Natural killer cell (primary cell): ENCODE data around the gene RAD50. TPM values are rescaled to one million over a fixed set of nuclear protein-coding genes. Genes with fewer than 3 reads are reported as not detected.
"Not testable (repeated sequence)": the region's sequence is repeated elsewhere in the genome, so short reads cannot be mapped to it uniquely, and the experiment has no call there.

Experiments
- ATAC-seq, 3 donors: fragments of 150-1000 bp in 2 of 3; fragments of 200-7000 bp in 1 of 3; cut with Tn5 transposase; 1 replicate in 1 of 3; 2 replicates in 2 of 3; pipeline ENCODE4 v1.10.0; 2021; ENCODE audit warnings: mild to moderate bottlenecking in 2 of 3, moderate library complexity in 2 of 3
- DNase-seq, 2 donors: peaks; one replicate each; pipeline versions ENCODE4 v3.0.0 to v3.0.0-alpha.2; 2013 to 2021; ENCODE audit warnings: mixed read lengths in 1 of 2
- H3K27ac ChIP-seq: one replicate; pipeline ENCODE4 v1.5.1; 2013; ENCODE audit warnings: mild to moderate bottlenecking, low read length
- H3K27me3 ChIP-seq: one replicate; pipeline ENCODE4 v1.6.1; 2013; ENCODE audit warnings: low read length; ENCODE audit not compliant: control insufficient read depth, insufficient read depth
- H3K36me3 ChIP-seq: one replicate; pipeline ENCODE4 v1.6.1; 2013; ENCODE audit warnings: low read length; ENCODE audit not compliant: control insufficient read depth, insufficient read depth
- H3K4me1 ChIP-seq: one replicate; pipeline ENCODE4 v1.6.1; 2013; ENCODE audit warnings: low read length; ENCODE audit not compliant: control insufficient read depth, insufficient read depth
- H3K4me3 ChIP-seq: one replicate; pipeline ENCODE4 v1.5.1; 2013; ENCODE audit warnings: low read length
- H3K9me3 ChIP-seq: one replicate; pipeline ENCODE4 v1.6.1; 2013; ENCODE audit warnings: low read length; ENCODE audit not compliant: control insufficient read depth, insufficient read depth
- H3K27ac Mint-ChIP-seq, 2 donors: one replicate each; pipeline ENCODE4 v1.8.0; 2022; ENCODE audit warnings: mild to moderate bottlenecking in 2 of 2, mixed read lengths in 2 of 2, moderate library complexity in 1 of 2
- H3K27me3 Mint-ChIP-seq, 2 donors: one replicate each; pipeline ENCODE4 v1.8.0; 2022; ENCODE audit warnings: low read depth in 2 of 2, mixed read lengths in 2 of 2
- H3K36me3 Mint-ChIP-seq: one replicate; pipeline ENCODE4 v1.8.0; 2022; ENCODE audit warnings: mixed read lengths
- H3K4me1 Mint-ChIP-seq, 2 donors: one replicate each; pipeline ENCODE4 v1.8.0; 2022; ENCODE audit warnings: mixed read lengths in 2 of 2
- H3K4me3 Mint-ChIP-seq: one replicate; pipeline ENCODE4 v1.8.0; 2022; ENCODE audit warnings: mild to moderate bottlenecking, moderate library complexity, mixed read lengths
- H3K9me3 Mint-ChIP-seq, 2 donors: one replicate each; pipeline ENCODE4 v1.8.0; 2022; ENCODE audit warnings: mixed read lengths in 2 of 2
- WGBS: methylation state at CpG from one replicate; pipeline ENCODE4 v1.1.7; 2013; ENCODE audit warnings: missing lambda C conversion rate; ENCODE audit not compliant: insufficient coverage; 5-methylcytosine and 5-hydroxymethylcytosine counted together
- intact Hi-C: fragments of 100-400 bp; cut with micrococcal nuclease; formaldehyde crosslinking; loops from one replicate; pipeline ENCODE4 v1.14.2; 2022
- total RNA-seq, 4 donors: library from RNA; stranded (reverse); fragments of 120-200 nt in 1 of 4; gene quantifications; one replicate each; pipeline versions ENCODE4 v1.2.3 to v1.2.4, GENCODE V29; 2013 to 2022
- TF ChIP-seq, protein P1 (sequence below): fragments of 200-600 bp; IDR thresholded peaks from one replicate; pipeline ENCODE4 v1.8.0; 2022; ENCODE audit warnings: antibody characterized with exemption

RAD50 gene
- total RNA-seq, 3 donors from 2014 or later (not counting 1 experiment from before 2014, with no cell fraction given): 21.0 to 31.2 (median 27.5) TPM

DNA sequence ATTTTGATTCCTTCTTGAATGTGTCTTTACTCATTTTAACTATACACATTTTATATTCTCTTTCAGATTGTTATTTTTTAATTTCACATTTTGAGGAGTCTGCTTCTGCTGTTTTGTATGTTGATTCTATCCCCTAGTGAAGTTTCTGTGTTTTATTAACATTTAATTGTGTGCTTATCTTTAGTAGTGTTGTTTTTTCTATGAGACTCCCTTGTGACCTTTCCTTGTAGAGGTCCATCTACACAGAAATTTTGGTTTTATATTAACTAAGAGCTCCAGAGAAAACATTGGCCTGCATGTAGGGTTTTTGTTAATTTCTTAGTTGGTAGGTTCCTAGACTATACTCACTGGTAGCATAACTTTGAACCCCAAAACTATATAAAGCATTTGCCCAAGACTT is 65.8 kb downstream of the RAD50 start:
- Mint-ChIP-seq H3K27ac (no peak overlapping the region), H3K4me1 (no peaks in the 10 kb centered on the region), H3K27me3 (no peaks in the 10 kb centered on the region), H3K4me3 (no peak overlapping the region), H3K36me3 (peaks cover 15% of the 10 kb centered on the region), H3K9me3 (no peaks in the 10 kb centered on the region)
- Histone ChIP-seq H3K27ac (no peak overlapping the region), H3K4me3 (no peak overlapping the region), H3K36me3 (peaks cover 32% of the 10 kb centered on the region), H3K9me3 (no peaks in the 10 kb centered on the region), H3K4me1 (no peaks in the 10 kb centered on the region), H3K27me3 (no peaks in the 10 kb centered on the region)
- ATAC-seq (no peak), DNase-seq (no peak)
- TF ChIP-seq, protein P1, sequence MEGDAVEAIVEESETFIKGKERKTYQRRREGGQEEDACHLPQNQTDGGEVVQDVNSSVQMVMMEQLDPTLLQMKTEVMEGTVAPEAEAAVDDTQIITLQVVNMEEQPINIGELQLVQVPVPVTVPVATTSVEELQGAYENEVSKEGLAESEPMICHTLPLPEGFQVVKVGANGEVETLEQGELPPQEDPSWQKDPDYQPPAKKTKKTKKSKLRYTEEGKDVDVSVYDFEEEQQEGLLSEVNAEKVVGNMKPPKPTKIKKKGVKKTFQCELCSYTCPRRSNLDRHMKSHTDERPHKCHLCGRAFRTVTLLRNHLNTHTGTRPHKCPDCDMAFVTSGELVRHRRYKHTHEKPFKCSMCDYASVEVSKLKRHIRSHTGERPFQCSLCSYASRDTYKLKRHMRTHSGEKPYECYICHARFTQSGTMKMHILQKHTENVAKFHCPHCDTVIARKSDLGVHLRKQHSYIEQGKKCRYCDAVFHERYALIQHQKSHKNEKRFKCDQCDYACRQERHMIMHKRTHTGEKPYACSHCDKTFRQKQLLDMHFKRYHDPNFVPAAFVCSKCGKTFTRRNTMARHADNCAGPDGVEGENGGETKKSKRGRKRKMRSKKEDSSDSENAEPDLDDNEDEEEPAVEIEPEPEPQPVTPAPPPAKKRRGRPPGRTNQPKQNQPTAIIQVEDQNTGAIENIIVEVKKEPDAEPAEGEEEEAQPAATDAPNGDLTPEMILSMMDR: no peak
- intact Hi-C loops: no loop called here

DNA sequence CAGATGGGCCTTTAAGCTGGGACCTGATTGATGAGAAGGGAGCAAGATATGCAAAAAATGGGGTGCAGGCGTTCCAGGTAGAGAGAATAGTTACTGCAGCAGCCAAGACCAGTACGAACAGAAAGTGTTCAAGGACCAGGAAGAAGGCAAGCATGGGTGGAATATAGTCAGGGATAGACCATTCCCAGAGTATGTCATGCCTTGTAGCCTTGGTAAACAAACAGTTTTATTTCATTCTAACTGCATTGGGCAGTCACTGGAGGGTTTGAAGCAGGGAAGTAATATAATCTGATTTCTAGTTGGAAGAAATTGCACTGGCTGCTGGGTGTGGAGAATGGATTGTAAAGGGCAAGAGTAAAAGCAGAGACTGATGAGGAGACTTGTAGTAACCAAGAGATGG is 70.7 kb downstream of the RAD50 start:
- TF ChIP-seq, protein P1: no peak
- Mint-ChIP-seq H3K27ac (no peak overlapping the region), H3K36me3 (peaks cover 9% of the 10 kb centered on the region), H3K4me1 (peaks cover 0 to 7% of the 10 kb centered on the region in 2 donors), H3K27me3 (no peaks in the 10 kb centered on the region), H3K9me3 (no peaks in the 10 kb centered on the region), H3K4me3 (no peak overlapping the region)
- peaks cover 18% of the 10 kb centered on the region for H3K36me3 ChIP-seq
- no peak overlapping the region for H3K4me3 ChIP-seq
- no peak overlapping the region for H3K27ac ChIP-seq
- no peaks in the 10 kb centered on the region for H3K9me3 ChIP-seq
- no peaks in the 10 kb centered on the region for H3K4me1 ChIP-seq
- intact Hi-C loops: no loop called here
- DNase-seq: no peak
- H3K27me3 ChIP-seq: no peaks in the 10 kb centered on the region
- ATAC-seq: no peak
- WGBS: 92% methylated on average over 2 of the region's 2 CpGs

GRCh38 chr5:132628814-132629213 is 72.0 kb downstream of the RAD50 start:
- H3K4me1 Mint-ChIP-seq: peaks cover 0 to 7% of the 10 kb centered on the region in 2 donors
- Histone ChIP-seq H3K27me3 (no peaks in the 10 kb centered on the region), H3K27ac (no peak overlapping the region), H3K4me3 (no peak overlapping the region), H3K9me3 (no peaks in the 10 kb centered on the region), H3K4me1 (no peaks in the 10 kb centered on the region), H3K36me3 (peaks cover 8% of the 10 kb centered on the region)
- no peaks in the 10 kb centered on the region for H3K9me3 Mint-ChIP-seq
- WGBS: 86% methylated on average over 2 of the region's 2 CpGs
- intact Hi-C loops: no loop called here
- TF ChIP-seq, protein P1: no peak
- no peak overlapping the region for H3K4me3 Mint-ChIP-seq
- ATAC-seq (no peak), DNase-seq (no peak)
- H3K27me3 Mint-ChIP-seq: no peaks in the 10 kb centered on the region
- H3K27ac Mint-ChIP-seq: no peak overlapping the region
- H3K36me3 Mint-ChIP-seq: no peaks in the 10 kb centered on the region

DNA sequence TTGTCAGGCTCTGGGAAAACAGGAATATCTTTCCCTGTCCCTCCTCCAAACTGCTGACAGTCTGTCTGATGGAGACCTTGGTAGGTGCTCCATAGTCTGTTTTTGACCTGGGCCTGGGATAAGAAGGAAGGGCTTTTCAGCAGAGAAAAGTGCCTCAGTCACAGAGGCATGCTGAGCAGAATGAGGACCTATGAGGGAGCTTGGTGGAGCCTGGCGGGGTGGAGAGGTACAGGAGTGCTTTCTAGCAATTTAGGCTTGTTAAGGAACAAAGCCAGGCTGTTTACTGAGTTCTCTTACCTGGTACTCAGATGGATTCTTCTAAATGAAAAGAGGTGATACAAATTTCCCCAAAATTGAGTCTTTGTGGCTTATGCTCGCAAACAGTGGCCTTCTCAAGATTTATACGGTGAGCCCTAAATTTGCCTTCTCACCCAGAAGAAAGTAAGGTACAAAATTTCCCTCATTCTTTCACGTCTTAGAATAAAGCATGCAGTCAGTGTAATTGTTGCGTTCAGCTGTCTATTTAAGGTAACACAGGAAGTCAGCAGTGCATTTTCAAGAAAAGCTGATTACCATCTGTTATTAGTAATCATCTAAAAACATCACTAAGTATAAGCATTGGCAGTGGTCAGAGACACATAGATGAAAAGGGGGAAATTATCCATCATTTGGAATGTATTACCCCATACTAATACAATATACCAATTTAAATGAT is 72.6 kb downstream of the RAD50 start:
- Histone ChIP-seq H3K4me1 (no peaks in the 10 kb centered on the region), H3K27me3 (no peaks in the 10 kb centered on the region), H3K27ac (no peak overlapping the region), H3K9me3 (no peaks in the 10 kb centered on the region), H3K4me3 (no peak overlapping the region), H3K36me3 (peaks cover 8% of the 10 kb centered on the region)
- DNase-seq (no peak), ATAC-seq (peak in 1 of 3 donors; percentile 41)
- intact Hi-C loops: no loop called here
- TF ChIP-seq, protein P1: no peak
- no peaks in the 10 kb centered on the region for H3K9me3 Mint-ChIP-seq
- H3K36me3 Mint-ChIP-seq: no peaks in the 10 kb centered on the region
- no peak overlapping the region for H3K27ac Mint-ChIP-seq
- no peaks in the 10 kb centered on the region for H3K27me3 Mint-ChIP-seq
- H3K4me1 Mint-ChIP-seq: peaks cover 0 to 7% of the 10 kb centered on the region in 2 donors
- no peak overlapping the region for H3K4me3 Mint-ChIP-seq
- 74% methylated on average over 5 of the region's 5 CpGs for WGBS

DNA sequence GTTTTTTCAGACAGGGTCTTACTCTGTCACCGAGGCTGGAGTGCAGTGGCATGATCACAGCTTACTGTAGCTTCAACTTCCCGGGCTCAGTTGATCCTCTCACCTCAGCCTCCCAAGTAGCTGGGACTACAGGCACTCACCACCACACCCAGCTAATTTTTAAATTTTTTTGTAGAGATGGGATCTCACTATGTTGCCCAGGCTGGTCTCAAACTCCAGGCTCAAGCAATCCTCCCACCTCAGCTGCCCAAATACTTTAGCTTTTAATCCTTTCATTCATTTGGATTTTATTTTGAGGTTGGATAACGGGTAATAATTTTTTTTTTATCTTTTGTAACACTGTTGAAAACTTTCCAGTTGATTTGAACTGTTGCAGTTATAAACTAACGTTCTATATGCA is 76.8 kb downstream of the RAD50 start:
- H3K4me3 ChIP-seq, H3K27me3 Mint-ChIP-seq, H3K9me3 ChIP-seq, intact Hi-C loops, ATAC-seq, H3K27ac ChIP-seq, H3K27ac Mint-ChIP-seq, H3K4me1 ChIP-seq, H3K9me3 Mint-ChIP-seq, H3K27me3 ChIP-seq, DNase-seq, H3K4me3 Mint-ChIP-seq, H3K36me3 Mint-ChIP-seq: not testable (repeated sequence)
- H3K4me1 Mint-ChIP-seq: peaks cover 0 to 12% of the 10 kb centered on the region in 2 donors
- WGBS: 100% methylated on average over 2 of the region's 4 CpGs
- peaks cover 27% of the 10 kb centered on the region for H3K36me3 ChIP-seq
